ENCODE measurements around the gene NCOA1.
"Not testable (repeated sequence)": the region's sequence is repeated elsewhere in the genome, so short reads cannot be mapped to it uniquely, and the experiment has no call there.

The NCOA1 gene

DNA sequence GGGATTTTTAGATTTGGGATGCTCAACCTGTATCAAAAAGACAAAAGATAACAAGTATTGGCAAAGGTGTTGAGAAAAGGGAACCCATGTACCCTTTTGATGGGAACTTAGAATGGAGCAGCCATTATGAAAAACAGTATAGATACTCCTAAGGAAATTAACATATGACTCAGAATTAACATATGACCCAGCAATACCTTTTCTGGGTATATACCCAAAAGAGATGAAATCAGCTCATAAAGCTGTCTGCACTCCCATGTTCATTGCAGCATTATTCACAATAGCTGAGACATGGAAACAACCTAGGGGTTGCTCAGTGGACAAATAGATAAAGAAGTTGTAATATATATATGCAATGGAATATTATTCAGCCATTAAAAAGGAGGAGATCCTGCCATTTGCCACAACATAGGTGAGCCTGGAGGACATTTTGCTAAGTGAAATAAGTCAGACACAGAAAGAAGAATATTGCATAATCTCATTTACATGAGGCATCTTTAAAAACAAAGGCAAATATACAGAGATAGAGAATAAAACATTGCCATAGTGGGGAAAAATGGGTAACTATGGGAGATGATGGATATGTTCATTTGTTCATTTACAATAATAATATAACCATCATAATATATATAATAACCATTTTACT, 160.1 kb downstream of the NCOA1 start:
- DNase-seq = no peak

DNA sequence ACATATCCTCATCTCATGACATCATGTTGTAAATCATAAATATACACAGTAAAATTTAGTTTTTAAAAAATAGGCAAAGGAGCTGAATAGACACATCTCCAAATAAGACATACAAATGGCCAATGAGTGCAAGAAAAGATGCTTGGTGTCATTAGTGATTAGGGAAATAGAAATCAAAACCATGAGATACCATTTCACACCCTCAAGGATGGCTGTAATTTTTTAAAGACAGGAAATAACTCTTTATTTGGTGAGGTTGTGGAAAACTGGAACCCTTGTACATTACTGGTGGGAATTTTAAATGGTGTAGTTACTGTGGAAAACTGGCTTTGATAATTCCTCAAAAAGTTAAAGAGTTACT, 160.6 kb downstream of the NCOA1 start:
- DNase-seq = no peak

DNA sequence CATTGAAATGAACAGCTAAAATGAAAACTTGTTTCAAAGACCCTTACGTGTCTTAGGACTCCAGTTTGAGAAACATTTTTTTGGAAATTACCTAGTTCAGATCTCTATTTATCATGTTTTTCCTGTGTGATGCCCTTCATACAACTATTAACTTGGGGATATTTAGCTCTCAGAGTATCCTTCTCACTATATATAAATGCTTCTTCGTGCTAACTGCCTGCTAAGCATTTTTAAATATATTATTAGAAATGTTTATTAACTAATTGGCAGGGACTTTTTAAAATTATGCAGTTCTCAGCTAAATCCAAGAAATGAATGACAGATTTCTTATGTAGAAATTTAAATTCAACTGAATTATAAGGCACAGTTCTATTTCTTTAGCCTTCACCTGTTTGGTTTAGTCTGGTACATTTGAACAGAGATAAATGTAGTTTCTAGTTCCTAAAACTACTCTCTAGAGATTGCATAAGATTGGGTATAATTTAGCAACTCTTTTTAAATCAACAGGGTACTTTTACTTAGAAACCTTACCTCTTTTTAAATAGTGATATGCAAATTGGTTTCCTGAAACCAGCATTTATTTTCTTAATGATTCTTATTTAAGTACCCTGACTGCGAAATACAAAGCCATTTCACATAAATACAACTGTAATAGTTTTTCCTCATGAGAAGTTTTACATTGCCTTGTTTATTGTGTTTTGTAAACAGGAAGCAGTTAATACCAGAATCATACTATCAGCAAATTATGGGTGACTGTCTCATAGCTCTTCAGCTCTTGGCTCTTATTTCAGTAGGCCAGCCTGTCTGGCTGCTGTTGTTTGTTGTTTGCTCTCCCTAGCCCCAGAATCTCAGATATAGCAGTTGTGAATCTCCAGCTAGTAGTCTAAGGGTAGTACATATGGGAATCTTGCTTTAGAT, 161.5 kb downstream of the NCOA1 start:
- DNase-seq = no peak

DNA sequence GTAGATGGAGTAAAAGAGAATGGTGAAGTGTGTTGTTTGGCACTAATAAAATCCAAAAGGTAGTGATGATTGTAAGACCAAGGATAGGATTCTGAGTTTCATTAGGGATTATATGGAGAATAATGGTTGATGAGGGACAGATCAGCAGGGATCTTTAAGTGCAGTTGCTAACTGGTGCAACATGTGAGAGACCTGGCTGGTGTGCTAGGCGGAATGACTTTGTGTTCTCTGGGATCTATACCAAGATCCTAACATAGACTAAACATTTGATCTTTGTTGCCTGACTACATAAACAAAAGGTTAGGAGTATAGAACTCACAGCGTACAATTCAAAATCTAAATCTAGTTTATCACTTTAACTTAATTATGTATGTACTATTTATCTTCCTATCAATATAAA, 166.8 kb downstream of the NCOA1 start:
- no peak for DNase-seq

DNA sequence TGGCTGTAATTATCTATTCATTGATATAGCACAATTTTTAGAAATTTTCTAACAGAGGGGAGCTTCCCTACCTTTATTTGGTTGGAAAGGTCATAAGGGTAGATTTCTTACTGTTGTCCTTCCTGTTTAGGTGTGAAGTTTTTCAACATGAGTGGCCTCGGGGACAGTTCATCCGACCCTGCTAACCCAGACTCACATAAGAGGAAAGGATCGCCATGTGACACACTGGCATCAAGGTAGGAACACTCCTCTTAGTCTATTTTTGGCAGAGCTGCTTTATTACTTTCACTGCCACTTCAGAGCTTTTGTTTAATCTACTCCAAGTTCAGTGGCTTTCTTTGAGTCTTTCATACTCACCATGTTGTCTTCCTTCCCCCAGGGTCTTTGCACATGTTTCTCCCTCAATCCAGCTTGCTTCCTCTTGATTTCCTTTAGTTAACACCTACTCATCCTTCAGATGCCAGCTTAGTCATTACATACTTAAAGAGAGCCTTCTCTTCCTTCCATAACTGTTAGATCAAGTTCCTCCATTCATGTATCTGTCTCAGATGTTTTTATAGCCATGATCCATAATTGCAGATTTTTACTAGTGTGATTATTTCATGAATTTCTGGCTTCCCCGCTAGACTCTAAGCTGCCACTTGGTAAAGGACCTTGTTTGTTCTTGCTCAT, 167.6 kb downstream of the NCOA1 start:
- DNase-seq = no peak

DNA sequence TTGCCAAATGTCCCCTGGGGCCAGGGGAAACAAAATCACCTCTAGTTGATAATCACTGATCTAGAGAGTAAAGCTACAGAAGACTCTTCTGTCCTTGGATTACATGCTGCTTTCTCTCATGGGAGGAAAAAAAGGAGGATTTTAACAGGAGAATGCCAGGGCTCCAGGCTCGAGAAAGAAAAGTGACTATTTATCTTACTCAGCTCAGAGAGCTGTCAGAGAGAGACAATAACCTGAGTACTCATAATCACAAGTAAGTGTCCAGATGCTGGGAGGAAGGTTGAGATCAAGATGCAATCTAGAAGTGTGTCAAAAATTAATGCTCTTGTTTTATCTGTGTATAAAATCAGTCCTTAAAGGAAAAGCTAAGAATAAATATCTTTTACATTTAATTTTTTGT, 168.8 kb downstream of the NCOA1 start:
- no peak for DNase-seq

DNA sequence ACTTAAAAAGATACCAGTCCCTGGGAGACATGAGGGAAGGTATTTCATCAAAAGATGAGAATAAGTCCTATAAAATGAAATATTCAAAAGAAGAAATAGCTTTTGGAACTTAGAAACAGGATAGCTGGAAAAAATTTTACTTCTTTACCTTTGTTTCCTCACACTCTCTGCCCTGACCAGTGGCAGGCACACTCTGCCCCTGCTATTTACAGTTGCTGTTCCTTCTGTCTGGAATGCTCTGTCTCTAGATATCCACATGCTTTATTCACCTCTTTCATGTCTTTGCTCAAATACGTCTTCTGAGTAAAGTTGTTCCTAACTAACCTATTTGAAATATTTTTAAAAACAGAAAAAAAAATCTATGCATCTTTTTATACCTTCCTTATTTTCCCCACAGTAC, 176.5 kb downstream of the NCOA1 start:
- no peak for DNase-seq

DNA sequence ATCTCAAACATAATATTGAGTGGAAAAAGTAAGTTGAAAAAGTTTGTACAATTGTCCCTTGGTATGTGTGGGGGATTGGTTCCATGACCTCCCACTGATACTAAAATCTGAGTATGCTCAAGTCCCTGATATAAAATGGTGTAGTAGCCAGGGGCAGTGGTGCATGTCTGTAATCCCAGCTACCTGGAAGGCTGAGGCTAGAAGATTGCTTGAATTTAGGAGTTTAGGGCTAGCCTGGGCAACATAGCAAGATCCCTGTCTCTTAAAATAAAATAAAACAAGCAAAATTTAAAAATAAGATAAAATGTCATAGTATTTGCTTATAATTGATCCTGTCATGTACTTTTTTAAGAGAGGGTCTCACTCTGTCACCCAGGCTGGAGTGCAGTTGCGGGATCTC, 180.2 kb downstream of the NCOA1 start:
- DNase-seq = no peak

DNA sequence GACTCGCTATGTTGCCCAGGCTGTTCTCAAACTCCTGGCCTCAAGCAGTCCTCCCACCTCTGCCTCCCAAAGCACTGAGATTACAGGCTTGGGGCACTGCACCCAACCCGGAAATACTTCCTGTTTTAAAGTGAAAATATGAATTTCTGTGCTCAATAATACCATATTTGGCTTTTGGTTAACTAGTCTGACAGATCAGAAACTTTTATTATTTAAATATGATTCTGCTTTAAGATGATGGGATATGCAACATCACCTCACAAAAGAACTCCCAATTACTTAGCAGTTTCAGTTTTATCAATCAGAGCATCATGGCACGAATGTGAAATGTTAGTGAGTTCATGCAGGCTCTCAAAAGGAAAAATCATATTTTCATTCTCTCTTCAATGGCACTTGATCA, 181.5 kb downstream of the NCOA1 start:
- no peak for DNase-seq

DNA sequence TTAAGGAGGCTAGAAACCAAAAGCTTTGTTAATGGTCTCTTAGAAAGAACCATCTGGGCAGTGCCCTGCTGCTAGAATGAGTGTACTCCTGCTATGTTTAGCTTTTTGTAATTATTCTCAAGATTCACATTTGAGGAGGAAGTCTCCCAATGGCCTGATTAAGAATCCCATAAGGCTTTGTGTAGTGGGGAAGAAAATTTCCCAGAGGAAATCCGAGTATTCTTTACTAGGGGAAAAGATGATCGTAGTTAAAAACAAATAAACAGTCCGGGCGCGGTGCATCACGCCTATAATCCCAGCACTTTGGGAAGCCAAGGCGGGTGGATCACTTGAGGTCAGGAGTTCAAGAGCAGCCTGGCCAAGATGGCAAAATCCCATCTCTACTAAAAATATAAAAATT, 184.3 kb downstream of the NCOA1 start:
- no peak for DNase-seq

DNA sequence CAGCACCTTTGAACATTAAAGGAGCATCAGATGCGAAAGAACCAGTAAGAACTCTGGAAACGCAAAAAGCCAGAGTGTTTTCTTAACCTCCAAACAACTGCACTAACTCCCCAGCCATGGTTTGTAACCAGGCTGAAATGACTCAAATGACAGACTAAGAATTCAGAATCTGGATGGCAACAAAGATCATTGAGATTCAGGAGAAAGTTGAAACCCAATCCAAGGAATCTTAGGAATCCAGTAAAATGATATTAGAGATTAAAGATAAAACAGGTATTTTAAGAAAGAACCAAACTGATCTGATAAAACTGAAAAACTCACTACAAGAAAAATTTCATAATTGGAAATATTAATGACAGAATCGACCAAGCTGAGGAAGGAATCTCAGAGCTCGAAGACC, 185.4 kb downstream of the NCOA1 start:
- no peak for DNase-seq

DNA sequence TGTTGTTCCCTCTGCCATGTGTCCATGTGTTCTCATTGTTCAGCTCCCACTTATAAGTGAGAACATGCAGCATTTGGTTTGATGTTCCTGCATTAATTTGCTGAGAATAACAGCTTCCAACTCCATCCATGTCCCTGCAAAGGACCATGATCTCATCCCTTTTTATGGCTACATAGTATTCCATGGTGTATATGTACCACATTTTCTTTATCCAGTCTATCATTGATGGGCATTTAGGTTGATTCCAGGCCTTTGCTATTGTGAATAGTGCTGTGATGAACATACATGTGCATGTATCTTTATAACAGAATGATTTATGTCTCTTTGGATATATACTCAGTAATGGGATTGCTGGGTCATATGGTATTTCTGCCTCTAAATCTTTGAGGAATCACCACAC, 187.0 kb downstream of the NCOA1 start:
- not testable (repeated sequence) for DNase-seq

DNA sequence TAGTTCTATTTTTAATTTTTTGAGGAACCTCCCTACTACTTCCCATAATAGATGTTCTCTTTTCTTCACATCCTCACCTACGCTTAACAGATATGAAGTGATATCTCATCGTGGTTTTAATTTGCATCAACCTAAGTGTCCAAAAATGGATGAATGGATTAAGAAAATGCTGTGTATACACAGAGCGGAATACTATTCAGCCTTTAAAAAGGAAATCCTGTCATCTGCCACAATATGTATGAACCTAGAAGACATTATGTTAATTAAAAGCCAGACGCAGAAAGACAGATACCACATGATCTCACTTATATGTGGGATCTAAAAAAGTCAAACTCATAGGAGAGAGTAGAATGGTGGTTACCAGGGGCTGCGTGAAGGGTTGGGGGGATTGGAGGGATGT, 189.1 kb downstream of the NCOA1 start:
- DNase-seq = no peak

DNA sequence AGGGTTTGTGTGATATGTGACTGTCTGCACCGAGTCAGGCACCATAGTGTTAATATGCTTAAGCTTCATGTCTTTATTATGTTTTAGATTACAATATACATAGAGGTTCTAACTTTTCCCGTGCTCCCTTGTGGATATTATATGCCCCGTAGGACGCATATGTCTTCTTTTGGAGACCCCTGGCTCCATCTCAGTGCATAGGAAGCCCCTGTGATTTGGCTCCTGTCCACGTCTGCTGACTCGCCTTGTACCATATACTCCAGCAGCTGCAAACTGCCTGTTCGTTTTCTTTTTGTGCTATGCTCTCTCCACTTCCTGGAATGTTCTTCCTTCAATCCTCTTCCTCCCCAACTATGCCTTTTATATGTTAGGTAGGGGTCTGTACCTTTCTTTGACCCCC, 191.2 kb downstream of the NCOA1 start:
- no peak for DNase-seq

DNA sequence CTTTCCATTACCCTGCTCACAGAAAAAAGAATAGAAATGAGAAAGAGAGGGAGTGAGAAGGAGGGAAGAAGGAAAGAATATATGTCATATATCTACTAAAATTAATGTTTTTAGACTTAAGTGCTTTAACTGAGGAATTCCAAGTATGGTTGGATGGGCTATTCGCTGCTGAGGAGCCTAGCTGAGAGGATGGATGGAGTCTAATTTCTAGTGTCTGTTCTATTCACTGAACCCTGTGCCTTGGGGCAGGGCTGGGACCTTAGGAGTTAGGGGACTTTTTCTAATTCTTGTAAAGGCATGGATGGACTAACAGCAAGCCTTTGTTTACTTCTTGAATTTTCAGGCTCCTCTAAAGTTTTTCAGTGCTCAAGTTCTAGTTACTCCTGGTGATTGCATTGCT, 192.4 kb downstream of the NCOA1 start:
- no peak for DNase-seq

DNA sequence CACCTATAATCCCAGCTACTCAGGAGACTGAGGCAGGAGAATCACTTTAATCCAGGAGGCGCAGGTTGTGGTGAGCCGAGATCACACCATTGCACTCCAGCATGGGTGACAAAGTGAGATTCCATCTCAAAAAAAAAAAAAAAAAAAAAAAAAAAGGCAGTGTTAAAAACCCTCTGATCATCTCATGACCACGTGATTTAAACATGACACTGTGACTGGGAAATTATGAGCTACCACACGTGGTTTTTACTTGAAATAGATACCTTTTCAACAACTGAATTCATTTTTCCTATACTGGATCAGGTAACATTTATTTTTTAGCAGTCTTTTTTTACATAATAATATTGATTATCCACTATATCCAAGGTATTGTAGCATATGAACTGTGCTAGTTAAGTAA, 199.5 kb downstream of the NCOA1 start:
- DNase-seq = no peak

DNA sequence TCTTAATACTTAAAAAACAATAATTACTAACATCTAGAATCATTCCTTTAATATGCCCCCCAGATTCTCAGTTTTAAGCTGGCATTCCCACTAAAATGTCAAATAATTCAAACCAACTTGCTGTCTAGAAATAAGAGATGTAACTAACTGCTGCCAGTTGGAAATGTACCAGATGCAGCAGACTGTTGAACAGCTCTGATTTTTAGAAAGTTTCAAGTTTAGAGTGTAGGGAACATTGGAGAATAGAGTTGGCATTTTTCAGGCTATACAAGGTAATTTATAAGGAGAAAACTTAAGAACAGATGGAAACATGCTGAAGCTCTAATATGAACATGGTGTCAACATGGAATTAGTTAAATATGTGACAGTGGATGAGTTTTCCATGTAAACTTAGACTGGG, 200.8 kb downstream of the NCOA1 start:
- no peak for DNase-seq

DNA sequence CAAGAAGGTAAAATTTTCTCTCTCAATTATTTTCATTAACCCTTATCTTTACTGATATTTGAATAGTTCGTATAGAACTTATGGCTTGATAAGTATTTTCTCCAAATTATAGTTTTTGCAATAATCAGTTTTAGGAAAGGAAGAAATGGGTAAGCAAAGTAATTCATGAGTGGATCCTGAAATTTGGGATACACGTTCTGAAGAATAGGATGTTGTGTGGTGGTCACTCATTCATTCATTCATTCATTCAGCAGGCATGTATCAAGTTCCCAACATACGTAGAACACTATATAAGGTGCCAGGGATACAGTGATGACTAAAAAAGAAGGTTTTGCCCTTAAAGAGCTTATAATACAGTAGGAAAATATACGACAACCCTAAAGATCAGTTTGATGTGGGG, 206.7 kb downstream of the NCOA1 start:
- DNase-seq = no peak

DNA sequence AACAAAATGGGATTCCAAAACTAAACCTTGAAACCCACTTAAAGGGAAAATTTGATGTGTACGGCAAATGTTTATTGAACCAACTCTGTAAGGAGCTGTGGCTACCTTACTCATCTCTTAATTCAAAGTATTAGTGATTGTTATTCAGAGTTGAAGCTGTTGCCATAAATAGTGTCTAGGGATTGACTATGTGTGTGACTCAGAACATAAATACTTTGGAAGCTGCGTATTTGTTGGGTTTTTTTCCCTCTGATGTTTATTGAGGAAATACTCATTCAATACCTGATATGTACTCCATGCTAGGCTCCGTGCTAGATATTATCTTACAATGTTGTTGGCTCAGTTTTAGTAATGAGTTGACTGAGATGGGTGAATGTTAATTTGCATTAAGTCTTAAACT, 211.7 kb downstream of the NCOA1 start:
- DNase-seq = no peak

DNA sequence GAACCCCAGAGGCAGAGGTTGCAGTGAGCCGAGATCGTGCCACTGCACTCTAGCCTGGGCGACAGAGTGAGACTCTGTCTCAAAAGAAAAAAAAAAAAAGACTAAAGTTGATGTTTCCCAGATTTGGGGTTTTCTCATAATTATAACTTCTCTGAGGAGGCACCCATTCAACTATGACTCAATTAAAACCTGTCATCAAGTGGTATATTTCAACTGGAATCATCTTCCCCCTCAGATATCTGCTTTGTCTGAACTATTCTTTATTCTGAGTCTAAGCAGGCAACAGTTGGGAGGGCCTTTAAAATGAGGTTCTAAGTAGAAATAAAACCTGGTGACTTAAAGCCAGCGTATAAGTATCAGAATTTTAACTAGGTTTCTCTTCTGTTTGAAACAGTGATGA, 213.6 kb downstream of the NCOA1 start:
- no peak for DNase-seq

DNA sequence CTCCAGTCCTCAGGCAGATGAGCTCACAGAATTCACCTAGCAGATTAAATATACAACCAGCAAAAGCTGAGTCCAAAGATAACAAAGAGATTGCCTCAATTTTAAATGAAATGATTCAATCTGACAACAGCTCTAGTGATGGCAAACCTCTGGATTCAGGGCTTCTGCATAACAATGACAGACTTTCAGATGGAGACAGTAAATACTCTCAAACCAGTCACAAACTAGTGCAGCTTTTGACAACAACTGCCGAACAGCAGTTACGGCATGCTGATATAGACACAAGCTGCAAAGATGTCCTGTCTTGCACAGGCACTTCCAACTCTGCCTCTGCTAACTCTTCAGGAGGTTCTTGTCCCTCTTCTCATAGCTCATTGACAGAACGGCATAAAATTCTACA, 216.1 kb downstream of the NCOA1 start:
- DNase-seq = no peak

DNA sequence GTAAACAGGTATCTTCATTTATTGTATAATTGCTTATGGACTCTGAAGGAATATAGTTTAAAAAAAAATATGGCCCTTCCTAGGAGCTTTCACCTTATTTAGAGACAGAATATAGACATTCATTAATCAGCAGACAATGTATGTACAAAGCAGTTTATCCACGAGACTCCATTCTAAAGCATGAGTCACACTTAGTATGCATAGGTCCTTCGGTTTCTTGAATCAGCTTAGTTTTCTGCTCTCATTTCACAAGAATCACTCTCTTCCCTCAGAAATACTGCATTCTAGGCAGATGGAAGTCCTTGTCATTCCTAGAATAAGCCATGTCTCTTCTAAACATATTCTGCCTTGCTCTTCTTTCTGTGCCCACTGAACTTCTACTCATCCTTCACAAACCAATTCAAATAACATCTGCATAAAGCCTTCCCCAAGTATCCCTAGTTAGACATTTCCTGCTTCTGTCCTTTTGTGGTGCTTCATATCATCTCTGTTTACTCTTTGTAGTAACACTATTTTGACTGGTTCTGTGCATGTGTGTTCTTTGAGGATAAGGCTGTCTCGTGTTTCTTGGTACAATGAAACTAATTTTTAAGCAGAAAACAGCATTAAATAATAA, 217.6 kb downstream of the NCOA1 start:
- no peak for DNase-seq

DNA sequence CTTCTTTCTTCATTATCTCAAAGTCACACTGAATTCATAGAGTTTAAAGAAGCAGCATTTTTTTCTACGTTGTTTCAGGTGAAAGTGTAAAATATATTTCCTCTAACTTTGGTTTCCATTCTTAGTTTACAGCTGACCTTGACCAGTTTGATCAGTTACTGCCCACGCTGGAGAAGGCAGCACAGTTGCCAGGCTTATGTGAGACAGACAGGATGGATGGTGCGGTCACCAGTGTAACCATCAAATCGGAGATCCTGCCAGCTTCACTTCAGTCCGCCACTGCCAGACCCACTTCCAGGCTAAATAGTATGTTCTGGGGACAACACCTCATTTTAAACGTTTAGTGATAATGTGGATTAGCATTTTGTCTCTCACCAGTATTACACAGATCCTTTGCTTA, 219.8 kb downstream of the NCOA1 start:
- DNase-seq = no peak

DNA sequence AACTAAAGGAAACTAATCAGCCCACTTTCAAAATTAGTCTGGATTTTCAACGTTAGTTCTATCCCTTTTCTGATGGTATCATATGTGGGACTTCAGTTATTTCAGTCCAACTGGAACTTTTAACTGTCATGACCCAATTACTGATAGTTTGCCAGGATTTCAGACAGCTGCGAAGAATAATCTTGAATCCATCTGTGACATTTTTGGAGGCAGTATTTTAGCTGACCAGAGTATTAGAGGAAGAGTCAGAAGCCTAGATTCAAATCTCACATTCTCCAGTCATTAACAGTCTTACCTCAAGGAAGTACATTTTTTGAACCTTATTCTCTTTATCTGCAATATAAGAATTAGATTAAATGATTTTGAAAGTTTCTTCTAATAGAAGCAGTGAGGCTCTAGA, 220.8 kb downstream of the NCOA1 start:
- DNase-seq = no peak
